ENCODE data around the gene TLX2.

- no peak for TF ChIP-seq POLR2A (IDR thresholded peaks at IDR 0.05)
- TF ChIP-seq CTCF (IDR thresholded peaks at IDR 0.05): no peak
Measured at GRCh38 chr2:74562126-74562775, 48.0 kb downstream of the TLX2 start.

All from lower leg skin (tissue), 3 donors.